ENCODE data around the gene GZMB.

- TF ChIP-seq CTCF (IDR thresholded peaks at IDR 0.05) (no peak), POLR2A (IDR thresholded peaks at IDR 0.05) (no peak)
Measured at GRCh38 chr14:24664366-24664765, 30.4 kb upstream of the GZMB start.

All from thyroid gland (tissue), 4 donors.